GDM1 (cell line): ENCODE measurements around the gene RTL9.
"Not testable (repeated sequence)": the region's sequence is repeated elsewhere in the genome, so short reads cannot be mapped to it uniquely, and the experiment has no call there.

Source experiments
- DNase-seq: peaks from one replicate; lab custom pipeline; 2025; lab: John Stamatoyannopoulos, UW

Gene RTL9

DNA sequence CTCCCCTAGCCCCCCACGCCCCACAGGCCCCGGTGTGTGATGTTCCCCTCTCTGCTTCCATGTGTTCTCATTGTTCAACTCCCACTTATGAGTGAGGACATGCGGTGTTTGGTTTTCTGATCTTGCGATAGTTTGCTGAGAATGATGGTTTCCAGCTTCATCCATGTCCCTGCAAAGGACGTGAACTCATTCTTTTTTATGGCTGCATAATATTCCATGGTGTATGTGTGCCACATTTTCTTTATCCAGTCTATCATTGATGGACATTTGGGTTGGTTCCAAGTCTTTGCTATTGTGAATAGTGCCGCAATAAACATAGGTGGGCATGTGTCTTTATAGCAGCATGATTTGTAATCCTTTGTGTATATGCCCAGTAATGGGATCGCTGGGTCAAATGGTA is 47.6 kb downstream of the RTL9 start:
- DNase-seq: not testable (repeated sequence)

DNA sequence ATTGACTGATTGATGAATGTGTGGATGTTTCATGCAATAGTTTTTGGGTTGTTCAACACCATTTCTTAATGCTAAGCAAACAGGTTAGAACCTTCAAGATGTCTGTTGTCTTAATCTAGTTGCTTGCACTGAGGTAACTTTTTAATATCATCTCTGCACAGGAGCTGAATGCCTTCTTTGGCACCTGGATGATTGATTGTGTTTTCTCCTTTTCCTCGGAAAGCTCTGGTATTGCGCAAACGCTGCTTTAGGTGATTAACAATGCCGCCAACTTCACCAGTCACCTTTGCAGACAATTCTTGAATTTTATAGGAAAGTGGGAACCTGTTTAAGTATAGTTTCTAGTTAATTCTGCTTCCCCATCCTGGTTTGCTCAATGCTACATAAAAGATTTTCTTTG is 48.2 kb downstream of the RTL9 start:
- no peak for DNase-seq

DNA sequence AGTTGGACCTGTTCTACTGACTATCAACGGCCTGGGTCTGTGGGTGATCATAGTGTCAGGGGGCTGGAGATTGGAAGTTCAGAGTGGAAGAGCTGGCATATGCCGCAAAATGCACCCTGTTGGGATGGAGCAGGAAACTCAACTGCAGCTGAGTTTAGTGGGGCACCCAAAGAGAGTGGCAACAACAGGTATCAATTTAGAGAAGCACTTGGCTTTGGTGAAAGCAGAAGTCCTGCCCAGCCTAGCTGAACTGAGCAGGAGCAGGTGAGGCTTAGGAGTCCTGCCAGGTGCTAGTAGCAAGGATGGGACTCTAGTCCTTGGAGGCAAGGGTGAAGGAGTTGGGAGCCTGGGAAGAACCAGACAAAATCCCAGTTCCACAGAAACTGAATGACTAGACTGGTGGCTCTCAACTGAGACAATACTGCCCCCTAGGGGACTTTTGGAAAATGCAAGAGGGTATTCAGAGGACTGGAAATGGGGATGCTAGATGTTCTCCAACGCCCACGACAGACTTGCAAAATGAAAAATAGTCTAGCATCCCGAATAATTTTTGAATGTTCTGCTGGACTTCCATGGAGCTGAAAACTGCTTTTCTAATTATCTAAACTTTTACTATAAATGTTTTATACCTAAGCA is 49.4 kb downstream of the RTL9 start:
- no peak for DNase-seq
